Measurements from ENCODE around the gene NPHP4. TPM values are rescaled to one million over a fixed set of nuclear protein-coding genes. Genes with fewer than 3 reads are reported as not detected.
A peak's percentile ranks its signal among the peaks of the same experiment; 100 is the strongest.
"Not testable (repeated sequence)": the region's sequence is repeated elsewhere in the genome, so short reads cannot be mapped to it uniquely, and the experiment has no call there.

Gene NPHP4
- total RNA-seq, 2 experiments from 2014 or later, result 6.2 to 7.7 TPM

GRCh38 chr1:6022193-6022592, 30.0 kb upstream of the NPHP4 start:
- Histone ChIP-seq H3K4me3 (ENCODE audit: low read length) (no peak overlapping the region), H3K36me3 (ENCODE audit: insufficient read depth, low read length) (no peaks in the 10 kb centered on the region), H3K27ac (ENCODE audit: low read depth in 1 of 2, low read length in 2 of 2) (no peak overlapping the region), H3K9me3 (ENCODE audit: control insufficient read depth in 1 of 2, insufficient read depth in 1 of 2, low read length in 2 of 2) (no peaks in the 10 kb centered on the region), H3K4me1 (ENCODE audit: insufficient read depth, low read length) (peaks cover 21% of the 10 kb centered on the region), H3K27me3 (ENCODE audit: control insufficient read depth in 1 of 2, insufficient read depth in 2 of 2, low read length in 2 of 2) (no peaks in the 10 kb centered on the region)
- DNase-seq (no peak), ATAC-seq (ENCODE audit: poor library complexity) (no peak)
- CTCF ChIA-PET, result no interaction called here
- intact Hi-C loops (cut with DNase I, micrococcal nuclease), result loop anchor here in 1 of 2 experiments (10.0 kb wide), 2 partner anchors 183 to 213 kb away; partner anchors contain the start of genes ICMT and RNF207
- peak overlapping the region; percentile 7 for H3K4me3 Mint-ChIP-seq
- H3K27me3 Mint-ChIP-seq, result no peaks in the 10 kb centered on the region
- H3K4me1 Mint-ChIP-seq (ENCODE audit: low read depth), result peaks cover 10% of the 10 kb centered on the region
- TF ChIP-seq CTCF (IDR thresholded peaks at IDR 0.05), result no peak
- H3K27ac Mint-ChIP-seq, result no peak overlapping the region
- no peaks in the 10 kb centered on the region for H3K9me3 Mint-ChIP-seq
- H3K36me3 Mint-ChIP-seq (ENCODE audit: low read depth), result peaks cover 3% of the 10 kb centered on the region
- POLR2A ChIA-PET, result no interaction called here

DNA sequence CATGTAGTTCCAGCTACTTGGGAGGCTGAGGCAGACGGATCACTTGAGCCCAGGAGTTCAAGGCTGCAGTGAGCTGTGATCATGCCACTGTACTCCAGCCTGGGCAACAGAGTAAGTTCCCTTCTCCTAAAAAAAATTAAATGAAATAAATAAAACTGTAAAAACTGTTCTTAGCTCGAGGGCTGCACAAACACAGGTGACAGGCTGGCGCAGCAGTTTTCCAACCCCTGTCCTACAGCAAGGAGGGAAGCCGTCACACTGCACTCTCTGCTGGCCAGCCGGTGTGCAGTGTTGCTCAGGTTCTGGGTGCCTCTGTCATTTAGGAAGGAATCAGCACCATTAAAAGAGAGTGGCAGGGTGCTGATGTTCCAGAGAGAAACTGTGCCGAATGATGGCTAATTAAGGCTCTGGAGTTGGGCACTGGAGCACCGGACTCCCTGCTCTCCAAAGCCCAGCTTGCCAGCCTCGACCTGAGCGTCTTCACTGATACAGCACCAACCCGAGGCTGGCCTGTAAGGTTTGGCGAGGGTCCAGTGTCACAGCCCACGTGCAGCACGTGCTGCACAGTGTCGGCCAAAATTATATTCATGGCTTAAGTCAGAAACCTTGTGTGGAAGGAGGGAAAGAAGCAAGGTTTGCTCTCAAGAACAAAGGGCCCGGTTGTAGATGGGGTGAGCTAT, 27.1 kb upstream of the NPHP4 start:
- H3K9me3 Mint-ChIP-seq, result no peaks in the 10 kb centered on the region
- peaks cover 4% of the 10 kb centered on the region for H3K36me3 ChIP-seq (ENCODE audit: insufficient read depth, low read length)
- H3K27ac ChIP-seq (ENCODE audit: low read depth in 1 of 2, low read length in 2 of 2), result no peak overlapping the region
- H3K9me3 ChIP-seq (ENCODE audit: control insufficient read depth in 1 of 2, insufficient read depth in 1 of 2, low read length in 2 of 2), result no peaks in the 10 kb centered on the region
- H3K27me3 ChIP-seq (ENCODE audit: control insufficient read depth in 1 of 2, insufficient read depth in 2 of 2, low read length in 2 of 2), result no peaks in the 10 kb centered on the region
- no peak overlapping the region for H3K27ac Mint-ChIP-seq
- no peak overlapping the region for H3K4me3 Mint-ChIP-seq
- ATAC-seq (ENCODE audit: poor library complexity), result no peak
- CTCF ChIA-PET, result no interaction called here
- no peaks in the 10 kb centered on the region for H3K27me3 Mint-ChIP-seq
- no peaks in the 10 kb centered on the region for H3K36me3 Mint-ChIP-seq (ENCODE audit: low read depth)
- DNase-seq, result no peak
- TF ChIP-seq CTCF (IDR thresholded peaks at IDR 0.05), result no peak
- intact Hi-C loops (cut with DNase I, micrococcal nuclease), result no loop called here
- POLR2A ChIA-PET, result no interaction called here
- H3K4me1 Mint-ChIP-seq (ENCODE audit: low read depth), result no peaks in the 10 kb centered on the region
- H3K4me1 ChIP-seq (ENCODE audit: insufficient read depth, low read length), result no peaks in the 10 kb centered on the region
- H3K4me3 ChIP-seq (ENCODE audit: low read length), result no peak overlapping the region

GRCh38 chr1:6017654-6018053, 25.4 kb upstream of the NPHP4 start:
- CTCF ChIA-PET; H3K27ac Mint-ChIP-seq; intact Hi-C loops (cut with DNase I, micrococcal nuclease): not testable (repeated sequence)

More at GRCh38 chr1:6017654-6018053, 25.4 kb upstream of the NPHP4 start:
- H3K9me3 Mint-ChIP-seq; H3K4me1 ChIP-seq (ENCODE audit: insufficient read depth, low read length); H3K4me1 Mint-ChIP-seq (ENCODE audit: low read depth); H3K27me3 ChIP-seq (ENCODE audit: control insufficient read depth in 1 of 2, insufficient read depth in 2 of 2, low read length in 2 of 2); H3K4me3 ChIP-seq (ENCODE audit: low read length); DNase-seq; POLR2A ChIA-PET; H3K36me3 Mint-ChIP-seq (ENCODE audit: low read depth); ATAC-seq (ENCODE audit: poor library complexity); H3K27ac ChIP-seq (ENCODE audit: low read depth in 1 of 2, low read length in 2 of 2); H3K4me3 Mint-ChIP-seq; H3K9me3 ChIP-seq (ENCODE audit: control insufficient read depth in 1 of 2, insufficient read depth in 1 of 2, low read length in 2 of 2); H3K27me3 Mint-ChIP-seq: not testable (repeated sequence)
- H3K36me3 ChIP-seq (ENCODE audit: insufficient read depth, low read length), result peaks cover 17% of the 10 kb centered on the region

Measured in CD4-positive, alpha-beta T cell (primary cell).